Keratinocyte (primary cell): ENCODE measurements around the gene TXK. TPM values are rescaled to one million over a fixed set of nuclear protein-coding genes. Genes with fewer than 3 reads are reported as not detected.
A peak's percentile ranks its signal among the peaks of the same experiment; 100 is the strongest.

Experiments
- DNase-seq: peaks from one replicate; pipeline ENCODE4 v3.0.0-alpha.2; 2011; ENCODE audit warnings: low read depth, missing footprints, low spot score
- FAIRE-seq: peaks from 2 replicates; lab custom pipeline; 2011; peaks lifted over from hg19 to GRCh38; lab: Jason Lieb, UNC
- H2AFZ ChIP-seq: 2 replicates; pipeline ENCODE4 v1.6.0; 2012; ENCODE audit warnings: low read length, control low read depth, inconsistent platforms; ENCODE audit not compliant: control insufficient read depth
- H3K27ac ChIP-seq: 2 replicates; pipeline ENCODE4 v1.5.1; 2011; ENCODE audit warnings: low read length; ENCODE audit not compliant: control insufficient read depth, insufficient read depth
- H3K27me3 ChIP-seq: 3 replicates; pipeline ENCODE4 v1.6.0; 2011; ENCODE audit warnings: low read length; ENCODE audit not compliant: control insufficient read depth, insufficient read depth; ENCODE audit errors: extremely low read depth
- H3K36me3 ChIP-seq, 2 experiments: 2 replicates in 1 of 2; 3 replicates in 1 of 2; pipeline ENCODE4 v1.5.1; 2011; ENCODE audit warnings: low read length in 2 of 2, mild to moderate bottlenecking in 1 of 2; ENCODE audit not compliant: control insufficient read depth in 2 of 2, insufficient read depth in 2 of 2; ENCODE audit errors: extremely low read depth in 1 of 2
- H3K4me1 ChIP-seq: 3 replicates; pipeline ENCODE4 v1.5.1; 2011; ENCODE audit warnings: low read length; ENCODE audit not compliant: control insufficient read depth, insufficient read depth; ENCODE audit errors: extremely low read depth
- H3K4me2 ChIP-seq: 3 replicates; pipeline ENCODE4 v1.6.0; 2011; ENCODE audit warnings: low read depth, low read length; ENCODE audit not compliant: control insufficient read depth, insufficient read depth; ENCODE audit errors: extremely low read depth
- H3K4me3 ChIP-seq, 3 experiments: fragments of 200-600 bp in 1 of 3; sonication (generic) in 1 of 3; 2 replicates in 2 of 3; 3 replicates in 1 of 3; pipeline ENCODE4 v1.5.1; 2011 to 2016; ENCODE audit warnings: low read length in 3 of 3, mild to moderate bottlenecking in 3 of 3, control low read depth in 2 of 3, inconsistent platforms in 1 of 3, low read depth in 1 of 3, mixed read lengths in 1 of 3, mixed run types in 1 of 3, moderate library complexity in 1 of 3; ENCODE audit not compliant: control insufficient read depth in 2 of 3, insufficient read depth in 2 of 3; ENCODE audit errors: extremely low read depth in 1 of 3
- H3K79me2 ChIP-seq: 2 replicates; pipeline ENCODE4 v1.6.0; 2012; ENCODE audit warnings: low read length; ENCODE audit not compliant: control insufficient read depth, insufficient read depth
- H3K9ac ChIP-seq: 3 replicates; pipeline ENCODE4 v1.6.0; 2011; ENCODE audit warnings: low read length; ENCODE audit not compliant: control insufficient read depth, insufficient read depth; ENCODE audit errors: extremely low read depth
- H3K9me1 ChIP-seq: 3 replicates; pipeline ENCODE4 v1.6.0; 2011; ENCODE audit warnings: low read length; ENCODE audit not compliant: control insufficient read depth, insufficient read depth; ENCODE audit errors: extremely low read depth
- H3K9me3 ChIP-seq: 2 replicates; pipeline ENCODE4 v1.5.1; 2012; ENCODE audit warnings: low read depth, low read length; ENCODE audit not compliant: control insufficient read depth
- H4K20me1 ChIP-seq: 3 replicates; pipeline ENCODE4 v1.6.0; 2011; ENCODE audit warnings: low read length; ENCODE audit not compliant: control insufficient read depth, insufficient read depth; ENCODE audit errors: extremely low read depth
- EZH2 ChIP-seq: IDR thresholded peaks from one replicate; pipeline ENCODE4 v1.6.1; 2012; ENCODE audit warnings: inconsistent platforms, mild to moderate bottlenecking, low read length, moderate library complexity
- dilution Hi-C: fragments of 300-500 bp; cut with MboI; formaldehyde crosslinking; loops from one replicate; pipeline ENCODE4 v1.7.0; 2020; ENCODE audit warnings: low sequenced_read_pairs; ENCODE audit not compliant: extremely low pct_ligation_motif_present
- polyA plus RNA-seq, 5 experiments: library from polyadenylated mRNA; depleted of rRNA in 3 of 5; stranded (reverse) in 3 of 5; stranded (forward) in 1 of 5; unstranded in 1 of 5; fragments of >200 nt; gene quantifications; 1 replicate in 1 of 5; 2 replicates in 3 of 5; 3 replicates in 1 of 5; pipeline versions ENCODE4 v1.2.1 to v1.2.3, GENCODE V29; 2011 to 2012; ENCODE audit warnings: missing spikeins in 2 of 5, low read depth in 1 of 5, low replicate concordance in 1 of 5
- TF ChIP-seq, protein P1 (sequence below), 3 experiments: IDR thresholded peaks in 1 of 3; conservative IDR thresholded peaks in 1 of 3; optimal IDR thresholded peaks in 1 of 3; 2 replicates in 2 of 3; 3 replicates in 1 of 3; pipeline versions ENCODE3 to v1.5.1; 2011; ENCODE audit warnings: low read length in 3 of 3, mild to moderate bottlenecking in 3 of 3, moderate library complexity in 2 of 3, control low read depth in 1 of 3, inconsistent platforms in 1 of 3; ENCODE audit not compliant: insufficient read depth in 2 of 3; ENCODE audit errors: extremely low read depth in 1 of 3

Gene TXK
- polyA plus RNA-seq, 1 donor (not counting 4 experiments of a cell fraction or from before 2014, with no cell fraction given) = 0.12 TPM

DNA sequence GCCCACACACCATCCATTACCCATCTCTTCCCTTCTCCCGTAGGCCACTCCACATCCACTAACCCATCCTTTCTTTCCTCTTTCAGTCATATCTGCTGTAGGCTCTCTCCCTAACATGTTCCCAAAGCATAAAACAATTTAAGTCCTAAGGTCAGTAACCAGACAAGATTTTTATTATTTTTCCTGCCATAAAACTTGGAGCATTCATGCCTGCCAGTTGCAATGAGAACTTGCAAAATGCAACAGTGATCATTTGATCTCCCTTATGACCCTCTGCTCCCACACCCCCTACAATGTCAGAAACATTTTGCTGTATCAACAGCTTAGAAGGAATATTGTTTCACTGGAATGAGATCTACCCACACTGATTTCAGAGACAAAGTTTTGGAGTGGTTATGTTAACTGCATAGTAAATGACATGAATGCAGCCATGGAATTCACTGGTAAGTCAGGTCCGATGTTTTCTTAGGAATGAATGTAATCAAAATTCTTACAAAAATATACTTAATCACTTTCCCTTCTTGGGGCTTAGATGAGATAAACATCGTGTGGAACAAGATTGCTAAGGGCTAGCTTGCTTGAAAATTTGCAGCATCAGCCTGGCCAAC is 111.8 kb downstream of the TXK start:
- Histone ChIP-seq H3K27me3 (no peaks in the 10 kb centered on the region), H3K9me1 (no peaks in the 10 kb centered on the region), H3K4me2 (no peak overlapping the region), H3K27ac (no peak overlapping the region), H3K4me3 (no peak overlapping the region), H2AFZ (no peak overlapping the region), H4K20me1 (no peaks in the 10 kb centered on the region), H3K36me3 (peaks cover 6 to 13% of the 10 kb centered on the region in 2 experiments), H3K9me3 (no peaks in the 10 kb centered on the region), H3K4me1 (peaks cover 15% of the 10 kb centered on the region), H3K9ac (no peak overlapping the region), H3K79me2 (peaks cover 46% of the 10 kb centered on the region)
- dilution Hi-C loops = no loop called here
- peak; percentile 49 for FAIRE-seq
- no peak for DNase-seq
- no peak for TF ChIP-seq EZH2
- TF ChIP-seq, protein P1, sequence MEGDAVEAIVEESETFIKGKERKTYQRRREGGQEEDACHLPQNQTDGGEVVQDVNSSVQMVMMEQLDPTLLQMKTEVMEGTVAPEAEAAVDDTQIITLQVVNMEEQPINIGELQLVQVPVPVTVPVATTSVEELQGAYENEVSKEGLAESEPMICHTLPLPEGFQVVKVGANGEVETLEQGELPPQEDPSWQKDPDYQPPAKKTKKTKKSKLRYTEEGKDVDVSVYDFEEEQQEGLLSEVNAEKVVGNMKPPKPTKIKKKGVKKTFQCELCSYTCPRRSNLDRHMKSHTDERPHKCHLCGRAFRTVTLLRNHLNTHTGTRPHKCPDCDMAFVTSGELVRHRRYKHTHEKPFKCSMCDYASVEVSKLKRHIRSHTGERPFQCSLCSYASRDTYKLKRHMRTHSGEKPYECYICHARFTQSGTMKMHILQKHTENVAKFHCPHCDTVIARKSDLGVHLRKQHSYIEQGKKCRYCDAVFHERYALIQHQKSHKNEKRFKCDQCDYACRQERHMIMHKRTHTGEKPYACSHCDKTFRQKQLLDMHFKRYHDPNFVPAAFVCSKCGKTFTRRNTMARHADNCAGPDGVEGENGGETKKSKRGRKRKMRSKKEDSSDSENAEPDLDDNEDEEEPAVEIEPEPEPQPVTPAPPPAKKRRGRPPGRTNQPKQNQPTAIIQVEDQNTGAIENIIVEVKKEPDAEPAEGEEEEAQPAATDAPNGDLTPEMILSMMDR (optimal IDR thresholded peaks at IDR 0.05 in 1 of 3, IDR thresholded peaks at IDR 0.05 in 1 of 3, conservative IDR thresholded peaks at IDR 0.05 in 1 of 3; ENCODE audit: extremely low read depth in 1 of 3, insufficient read depth in 2 of 3, low read length in 3 of 3) = no peak

GRCh38 chr4:48021100-48021499 is 113.0 kb downstream of the TXK start:
- H3K9ac ChIP-seq = no peak overlapping the region
- H3K79me2 ChIP-seq = peaks cover 46% of the 10 kb centered on the region
- no peaks in the 10 kb centered on the region for H3K9me3 ChIP-seq
- H3K27me3 ChIP-seq = no peaks in the 10 kb centered on the region
- peaks cover 16% of the 10 kb centered on the region for H3K4me1 ChIP-seq
- DNase-seq (no peak), FAIRE-seq (no peak)
- H2AFZ ChIP-seq = no peak overlapping the region
- no peak overlapping the region for H3K4me3 ChIP-seq
- dilution Hi-C loops = no loop called here
- no peaks in the 10 kb centered on the region for H4K20me1 ChIP-seq
- H3K9me1 ChIP-seq = no peaks in the 10 kb centered on the region
- H3K4me2 ChIP-seq = no peak overlapping the region
- peaks cover 6 to 13% of the 10 kb centered on the region in 2 experiments for H3K36me3 ChIP-seq
- no peak overlapping the region for H3K27ac ChIP-seq
- TF ChIP-seq, protein P1 (optimal IDR thresholded peaks at IDR 0.05 in 1 of 3, IDR thresholded peaks at IDR 0.05 in 1 of 3, conservative IDR thresholded peaks at IDR 0.05 in 1 of 3; ENCODE audit: extremely low read depth in 1 of 3, insufficient read depth in 2 of 3, low read length in 3 of 3) = no peak
- no peak for TF ChIP-seq EZH2
